HCT116 (cell line): Measurements from ENCODE around the gene RPS27L. TPM values are rescaled to one million over a fixed set of nuclear protein-coding genes. Genes with fewer than 3 reads are reported as not detected.

Experiments used
- ATAC-seq: fragments of 200-7000 bp; cut with Tn5 transposase; 2 replicates; pipeline ENCODE4 v1.9.1; 2020; ENCODE audit warnings: mild to moderate bottlenecking, moderate library complexity
- BruUV-seq: library from RNA; stranded (reverse); fragments of 400-500 nt; replicated peaks from 2 replicates; lab custom pipeline; 2021; lab: Mats Ljungman, UMichigan
- CTCF ChIA-PET: fragments of 300-600 bp; sonication (Branson Sonifier 250); formaldehyde crosslinking; loops from one replicate; lab custom pipeline; 2021; ENCODE audit warnings: antibody characterized with exemption; lab: Charles Lee
- POLR2A ChIA-PET: fragments of 300-600, 350-600 bp; sonication (Branson Sonifier 250); formaldehyde crosslinking; loops from one replicate; lab custom pipeline; 2021; ENCODE audit warnings: antibody characterized with exemption; lab: Charles Lee
- RAD21 ChIA-PET, 2 experiments: fragments of 300-600 bp; sonication (Branson Sonifier 250); formaldehyde crosslinking; loops; one replicate each; lab custom pipeline; 2023; ENCODE audit warnings: low total read pairs in 2 of 2; ENCODE audit not compliant: uncharacterized antibody in 2 of 2, unreplicated experiment in 2 of 2, low non-redundant PET in 1 of 2; lab: Charles Lee
- DNase-seq: peaks from one replicate; pipeline ENCODE4 v3.0.0-alpha.2; 2010; ENCODE audit warnings: low read depth, low spot score
- H2AFZ ChIP-seq: fragments of 200-600 bp; shearing (Covaris generic), sonication (generic); 2 replicates; pipeline ENCODE4 v1.6.1; 2017; ENCODE audit warnings: low read depth, mixed run types, mixed read lengths, antibody characterized with exemption, low read length; ENCODE audit not compliant: poor library complexity, severe bottlenecking
- H3K27ac ChIP-seq: 2 replicates; pipeline ENCODE4 v1.5.1; 2012; ENCODE audit warnings: low read depth, low read length
- H3K27me3 ChIP-seq: fragments of 200-600 bp; sonication (generic); 2 replicates; pipeline ENCODE4 v1.6.1; 2016; ENCODE audit warnings: mixed run types, low read length, mixed read lengths; ENCODE audit not compliant: insufficient read depth
- H3K36me3 ChIP-seq, 2 experiments: fragments of 200-500 bp in 1 of 2; fragments of 200-600 bp in 1 of 2; sonication (Bioruptor generic) in 1 of 2; sonication (generic) in 1 of 2; 2 replicates each; pipeline versions ENCODE4 v1.5.1 to v1.6.1; 2014 to 2016; ENCODE audit warnings: low read length in 2 of 2, inconsistent platforms in 1 of 2, mixed read lengths in 1 of 2, mixed run types in 1 of 2; ENCODE audit not compliant: insufficient read depth in 2 of 2, control insufficient read depth in 1 of 2
- H3K4me1 ChIP-seq, 2 experiments: fragments of 200-600 bp in 1 of 2; sonication (generic) in 1 of 2; 2 replicates each; pipeline versions ENCODE4 v1.5.1 to v1.6.1; 2012 to 2017; ENCODE audit warnings: low read length in 2 of 2, inconsistent platforms in 1 of 2, mild to moderate bottlenecking in 1 of 2, mixed read lengths in 1 of 2, mixed run types in 1 of 2, moderate library complexity in 1 of 2; ENCODE audit not compliant: insufficient read depth in 2 of 2, control insufficient read depth in 1 of 2
- H3K4me2 ChIP-seq: fragments of 200-600 bp; sonication (generic); 2 replicates; pipeline ENCODE4 v1.6.1; 2017; ENCODE audit warnings: mixed run types, low read length, mixed read lengths
- H3K4me3 ChIP-seq, 2 experiments: fragments of 200-600 bp in 1 of 2; sonication (generic) in 1 of 2; replicated peaks in 1 of 2; 2 replicates each; pipeline ENCODE4 v1.5.1; 2011 to 2016; ENCODE audit warnings: low read length in 2 of 2, control low read depth in 1 of 2, low read depth in 1 of 2, mild to moderate bottlenecking in 1 of 2, mixed read lengths in 1 of 2, mixed run types in 1 of 2
- H3K79me2 ChIP-seq: fragments of 200-600 bp; sonication (generic); 2 replicates; pipeline ENCODE4 v1.6.1; 2017; ENCODE audit warnings: mild to moderate bottlenecking, mixed run types, low read length, moderate library complexity, mixed read lengths; ENCODE audit not compliant: insufficient read depth
- H3K9ac ChIP-seq: fragments of 200-600 bp; sonication (generic); 2 replicates; pipeline ENCODE4 v1.6.1; 2016; ENCODE audit warnings: low read length, mixed read lengths
- H3K9me2 ChIP-seq: fragments of 200-600 bp; sonication (generic), shearing (Covaris generic); 2 replicates; pipeline ENCODE4 v1.6.1; 2017; ENCODE audit warnings: mixed run types, mild to moderate bottlenecking, moderate library complexity; ENCODE audit not compliant: insufficient read depth
- H3K9me3 ChIP-seq, 2 experiments: fragments of 200-500 bp in 1 of 2; fragments of 200-600 bp in 1 of 2; sonication (Bioruptor generic) in 1 of 2; sonication (generic) in 1 of 2; 2 replicates each; pipeline ENCODE4 v1.6.1; 2014 to 2017; ENCODE audit warnings: low read length in 2 of 2, mixed read lengths in 2 of 2, inconsistent platforms in 1 of 2, low read depth in 1 of 2, mild to moderate bottlenecking in 1 of 2, mixed run types in 1 of 2, moderate library complexity in 1 of 2; ENCODE audit not compliant: control insufficient read depth in 1 of 2, insufficient read depth in 1 of 2
- H4K20me1 ChIP-seq: fragments of 200-600 bp; sonication (generic), shearing (Covaris generic); 2 replicates; pipeline ENCODE4 v1.6.1; 2017; ENCODE audit warnings: mixed run types, mild to moderate bottlenecking, moderate library complexity; ENCODE audit not compliant: insufficient read depth
- ATF3 ChIP-seq: IDR thresholded peaks from 2 replicates; pipeline ENCODE4 v1.6.1; 2012
- CEBPB ChIP-seq: IDR thresholded peaks from 2 replicates; pipeline ENCODE4 v1.6.1; 2012; ENCODE audit warnings: low read depth
- CTCF ChIP-seq, 3 experiments: fragments of 200-600 bp in 1 of 3; sonication (generic) in 1 of 3; IDR thresholded peaks in 2 of 3; conservative IDR thresholded peaks in 1 of 3; 2 replicates each; pipeline ENCODE4 v1.5.1; 2012 to 2017; ENCODE audit warnings: low read depth in 2 of 3, low read length in 2 of 3, antibody characterized with exemption in 1 of 3, borderline replicate concordance in 1 of 3, control low read depth in 1 of 3, mild to moderate bottlenecking in 1 of 3, mixed read lengths in 1 of 3, mixed run types in 1 of 3, moderate library complexity in 1 of 3; ENCODE audit not compliant: insufficient read depth in 1 of 3
- ELF1 ChIP-seq: IDR thresholded peaks from 2 replicates; pipeline ENCODE4 v1.6.1; 2012; ENCODE audit warnings: low read depth, borderline replicate concordance
- EZH2phosphoT487 ChIP-seq: fragments of 200-600 bp; IDR thresholded peaks from 2 replicates; pipeline ENCODE4 v1.6.1; 2018; ENCODE audit warnings: antibody characterized with exemption, borderline replicate concordance
- JUND ChIP-seq: IDR thresholded peaks from 2 replicates; pipeline ENCODE4 v1.6.1; 2012
- POLR2A ChIP-seq: IDR thresholded peaks from 2 replicates; pipeline ENCODE4 v1.7.0; 2011; ENCODE audit warnings: borderline replicate concordance; ENCODE audit not compliant: insufficient read depth, insufficient read length; ENCODE audit errors: extremely low read depth
- RAD21 ChIP-seq: IDR thresholded peaks from 2 replicates; pipeline ENCODE4 v1.6.1; 2012; ENCODE audit warnings: low read depth, mild to moderate bottlenecking
- REST ChIP-seq: IDR thresholded peaks from 2 replicates; pipeline ENCODE4 v1.6.1; 2012; ENCODE audit warnings: low read depth
- SIN3A ChIP-seq: IDR thresholded peaks from 2 replicates; pipeline ENCODE4 v1.6.1; 2012; ENCODE audit warnings: low read depth
- TCF7L2 ChIP-seq: IDR thresholded peaks from 2 replicates; pipeline ENCODE4 v1.7.0; 2011; ENCODE audit warnings: borderline replicate concordance, inconsistent platforms; ENCODE audit not compliant: insufficient read depth, insufficient read length; ENCODE audit errors: extremely low read depth
- ZBTB33 ChIP-seq: IDR thresholded peaks from 2 replicates; pipeline ENCODE4 v1.6.1; 2011; ENCODE audit warnings: mild to moderate bottlenecking, low read length, moderate library complexity; ENCODE audit not compliant: insufficient replicate concordance; ENCODE audit errors: extremely low read depth
- ZFX ChIP-seq: fragments of 450-650 bp; IDR thresholded peaks from 2 replicates; pipeline ENCODE4 v1.6.1; 2017
- ZNF274 ChIP-seq: fragments of 200-500 bp; sonication (Bioruptor generic); IDR thresholded peaks from 2 replicates; pipeline ENCODE4 v1.6.1; 2014; ENCODE audit warnings: mild to moderate bottlenecking, low read depth, low read length, inconsistent platforms
- intact Hi-C: fragments of 100-400 bp; cut with micrococcal nuclease; formaldehyde crosslinking; loops from 2 replicates; pipeline ENCODE4 v1.10.0; 2022
- total RNA-seq: library from RNA; stranded (reverse); gene quantifications from one replicate; pipeline ENCODE4 v1.2.1, GENCODE V29; 2021; ENCODE audit not compliant: unreplicated experiment

The RPS27L gene
- total RNA-seq, 1 experiment from 2014 or later, result 139 TPM

GRCh38 chr15:63191895-63192618 is 34.8 kb upstream of the RPS27L start:
- no peak for TF ChIP-seq ELF1
- TF ChIP-seq JUND, result no peak
- no peak for TF ChIP-seq POLR2A
- TF ChIP-seq RAD21, result no peak
- no peak for TF ChIP-seq ZFX
- TF ChIP-seq ZNF274, result no peak
- TF ChIP-seq EZH2phosphoT487, result no peak
- no peak for TF ChIP-seq ATF3
- no peak for TF ChIP-seq ZBTB33
- TF ChIP-seq TCF7L2, result no peak
- TF ChIP-seq CTCF (IDR thresholded peaks at IDR 0.05 in 2 of 3, conservative IDR thresholded peaks at IDR 0.05 in 1 of 3; ENCODE audit: borderline replicate concordance in 1 of 3, insufficient read depth in 1 of 3, low read depth in 2 of 3, low read length in 2 of 3), result no peak
- no peak for TF ChIP-seq SIN3A
- no peak for TF ChIP-seq CEBPB
- no peak for TF ChIP-seq REST
- no peak for ATAC-seq
- Histone ChIP-seq H3K9me2 (no peaks in the 10 kb centered on the region), H3K4me3 (no peak overlapping the region), H4K20me1 (no peaks in the 10 kb centered on the region), H3K4me2 (no peak overlapping the region), H3K27ac (no peak overlapping the region), H2AFZ (no peak overlapping the region), H3K9me3 (no peaks in the 10 kb centered on the region), H3K36me3 (no peaks in the 10 kb centered on the region), H3K79me2 (no peaks in the 10 kb centered on the region), H3K4me1 (peaks cover 4 to 16% of the 10 kb centered on the region in 2 experiments; a peak in 3 of 4 replicates), H3K27me3 (no peaks in the 10 kb centered on the region), H3K9ac (no peak overlapping the region)
- intact Hi-C loops, result no loop called here
- no TSS peak for BruUV-seq
- ChIA-PET RAD21 (no interaction called here), CTCF (no interaction called here), POLR2A (interaction anchor here (0.6 kb wide), 1 partner anchor 668 kb away, joined by 3 read pairs; no protein-coding TSS in a partner anchor)
- no peak for DNase-seq
